ENCODE data around the gene DHX57. TPM values are rescaled to one million over a fixed set of nuclear protein-coding genes. Genes with fewer than 3 reads are reported as not detected.
"Not testable (repeated sequence)": the region's sequence is repeated elsewhere in the genome, so short reads cannot be mapped to it uniquely, and the experiment has no call there.

Gene DHX57
- total RNA-seq, 1 donor from 2014 or later = 15.1 TPM

- Histone ChIP-seq H3K27ac (no peak overlapping the region), H3K27me3 (no peaks in the 10 kb centered on the region), H3K9me3 (no peaks in the 10 kb centered on the region), H3K4me3 (no peak overlapping the region), H3K4me1 (no peaks in the 10 kb centered on the region), H3K36me3 (no peaks in the 10 kb centered on the region)
- TF ChIP-seq CTCF (IDR thresholded peaks at IDR 0.05) = no peak
- DNase-seq (no peak), ATAC-seq (no peak)
- intact Hi-C loops (cut with DNase I) = no loop called here
These were observed 82.2 kb downstream of the DHX57 start for GRCh38 chr2:38793511-38793910.

GRCh38 chr2:38792751-38793150 is 83.0 kb downstream of the DHX57 start:
- intact Hi-C loops (cut with DNase I) = no loop called here
- Histone ChIP-seq H3K36me3 (no peaks in the 10 kb centered on the region), H3K4me3 (no peak overlapping the region), H3K9me3 (no peaks in the 10 kb centered on the region), H3K27me3 (no peaks in the 10 kb centered on the region), H3K4me1 (no peaks in the 10 kb centered on the region), H3K27ac (no peak overlapping the region)
- no peak for TF ChIP-seq CTCF (IDR thresholded peaks at IDR 0.05)
- DNase-seq = no peak
- ATAC-seq = no peak

- H3K9me3 ChIP-seq; intact Hi-C loops (cut with DNase I); H3K4me1 ChIP-seq; ATAC-seq; H3K27ac ChIP-seq; H3K27me3 ChIP-seq; H3K4me3 ChIP-seq; H3K36me3 ChIP-seq; DNase-seq: not testable (repeated sequence)
These were observed 83.4 kb downstream of the DHX57 start for GRCh38 chr2:38792321-38792720.

- Histone ChIP-seq H3K9me3 (no peaks in the 10 kb centered on the region), H3K4me1 (no peaks in the 10 kb centered on the region), H3K36me3 (no peaks in the 10 kb centered on the region), H3K27me3 (no peaks in the 10 kb centered on the region), H3K4me3 (no peak overlapping the region), H3K27ac (no peak overlapping the region)
- no peak for DNase-seq
- ATAC-seq = peak; percentile 44
- intact Hi-C loops (cut with DNase I) = no loop called here
- TF ChIP-seq CTCF (IDR thresholded peaks at IDR 0.05) = no peak
These were observed 84.0 kb downstream of the DHX57 start for GRCh38 chr2:38791744-38792143.

- H3K4me3 ChIP-seq = no peak overlapping the region
- TF ChIP-seq CTCF (IDR thresholded peaks at IDR 0.05) = no peak
- intact Hi-C loops (cut with DNase I) = no loop called here
- H3K4me1 ChIP-seq = peaks cover 1% of the 10 kb centered on the region
- no peak for ATAC-seq
- no peak for DNase-seq
- no peaks in the 10 kb centered on the region for H3K27me3 ChIP-seq
- no peaks in the 10 kb centered on the region for H3K9me3 ChIP-seq
- no peaks in the 10 kb centered on the region for H3K36me3 ChIP-seq
- H3K27ac ChIP-seq = no peak overlapping the region
These were observed 86.0 kb downstream of the DHX57 start for GRCh38 chr2:38789691-38790090.

GRCh38 chr2:38788306-38788705 is 87.4 kb downstream of the DHX57 start:
- intact Hi-C loops (cut with DNase I) = no loop called here
- DNase-seq (no peak), ATAC-seq (no peak)
- Histone ChIP-seq H3K4me1 (peaks cover 3% of the 10 kb centered on the region), H3K4me3 (no peak overlapping the region), H3K36me3 (no peaks in the 10 kb centered on the region), H3K27me3 (no peaks in the 10 kb centered on the region), H3K9me3 (no peaks in the 10 kb centered on the region), H3K27ac (no peak overlapping the region)
- no peak for TF ChIP-seq CTCF (IDR thresholded peaks at IDR 0.05)

All from upper lobe of right lung (tissue), 1 donor.